PC-9 (cell line): ENCODE measurements around the gene TNNI3K.

ENCODE experiments used
- EZH2 ChIP-seq: fragments of 200-600 bp; sonication (generic); IDR thresholded peaks from 2 replicates; pipeline ENCODE4 v1.8.0; 2017; ENCODE audit warnings: antibody characterized with exemption, low read depth
- TF ChIP-seq, protein P1 (sequence below): fragments of 200-600 bp; sonication (generic); conservative IDR thresholded peaks from 2 replicates; pipeline ENCODE4 v1.6.1; 2017; ENCODE audit warnings: mixed run types, antibody characterized with exemption, mild to moderate bottlenecking, moderate library complexity

DNA sequence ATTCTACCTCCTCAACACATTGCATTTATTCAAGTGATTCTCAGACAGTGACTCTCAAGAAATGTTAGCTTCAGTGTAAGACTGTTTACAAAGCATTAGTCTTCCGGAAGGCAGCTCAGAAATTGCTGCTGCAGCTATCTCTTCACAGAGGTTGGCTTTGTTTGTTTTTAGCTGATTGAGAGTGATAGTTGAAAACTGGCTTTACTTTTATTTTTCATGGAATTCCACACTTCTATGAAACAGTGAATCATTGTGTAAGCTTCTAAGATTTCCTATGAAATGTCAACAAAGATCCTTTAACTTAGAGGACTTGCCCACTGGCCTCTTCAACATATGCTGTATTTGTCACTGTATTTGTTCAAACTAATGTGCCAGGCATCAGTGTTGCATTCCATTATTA lies 121.3 kb downstream of the TNNI3K start:
- TF ChIP-seq, protein P1, sequence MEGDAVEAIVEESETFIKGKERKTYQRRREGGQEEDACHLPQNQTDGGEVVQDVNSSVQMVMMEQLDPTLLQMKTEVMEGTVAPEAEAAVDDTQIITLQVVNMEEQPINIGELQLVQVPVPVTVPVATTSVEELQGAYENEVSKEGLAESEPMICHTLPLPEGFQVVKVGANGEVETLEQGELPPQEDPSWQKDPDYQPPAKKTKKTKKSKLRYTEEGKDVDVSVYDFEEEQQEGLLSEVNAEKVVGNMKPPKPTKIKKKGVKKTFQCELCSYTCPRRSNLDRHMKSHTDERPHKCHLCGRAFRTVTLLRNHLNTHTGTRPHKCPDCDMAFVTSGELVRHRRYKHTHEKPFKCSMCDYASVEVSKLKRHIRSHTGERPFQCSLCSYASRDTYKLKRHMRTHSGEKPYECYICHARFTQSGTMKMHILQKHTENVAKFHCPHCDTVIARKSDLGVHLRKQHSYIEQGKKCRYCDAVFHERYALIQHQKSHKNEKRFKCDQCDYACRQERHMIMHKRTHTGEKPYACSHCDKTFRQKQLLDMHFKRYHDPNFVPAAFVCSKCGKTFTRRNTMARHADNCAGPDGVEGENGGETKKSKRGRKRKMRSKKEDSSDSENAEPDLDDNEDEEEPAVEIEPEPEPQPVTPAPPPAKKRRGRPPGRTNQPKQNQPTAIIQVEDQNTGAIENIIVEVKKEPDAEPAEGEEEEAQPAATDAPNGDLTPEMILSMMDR, result no peak
- TF ChIP-seq EZH2, result no peak
